Measurements from ENCODE around the gene GNPTG. TPM values are rescaled to one million over a fixed set of nuclear protein-coding genes. Genes with fewer than 3 reads are reported as not detected.
"Not testable (repeated sequence)": the region's sequence is repeated elsewhere in the genome, so short reads cannot be mapped to it uniquely, and the experiment has no call there.

Gene GNPTG
- polyA plus RNA-seq, 4 donors: 51.5 to 77.0 (median 71.5) TPM

GRCh38 chr16:1317479-1318267 lies 34.1 kb upstream of the GNPTG start:
- DNase-seq (ENCODE audit: low read depth in 4 of 4, low spot score in 2 of 4): no peak

GRCh38 chr16:1318268-1318545 lies 33.5 kb upstream of the GNPTG start:
- no peak for DNase-seq (ENCODE audit: low read depth in 4 of 4, low spot score in 2 of 4)

GRCh38 chr16:1319041-1319440 lies 32.7 kb upstream of the GNPTG start:
- DNase-seq (ENCODE audit: low read depth in 4 of 4, low spot score in 2 of 4): no peak

- DNase-seq (ENCODE audit: low read depth in 4 of 4, low spot score in 2 of 4): no peak
Observed at GRCh38 chr16:1320097-1320496, 31.6 kb upstream of the GNPTG start.

GRCh38 chr16:1320658-1321240 lies 31.0 kb upstream of the GNPTG start:
- no peak for DNase-seq (ENCODE audit: low read depth in 4 of 4, low spot score in 2 of 4)

- DNase-seq (ENCODE audit: low read depth in 4 of 4, low spot score in 2 of 4): no peak
Observed at GRCh38 chr16:1322407-1322806, 29.3 kb upstream of the GNPTG start.

GRCh38 chr16:1323296-1324239 lies 28.2 kb upstream of the GNPTG start:
- no peak for DNase-seq (ENCODE audit: low read depth in 4 of 4, low spot score in 2 of 4)

- no peak for DNase-seq (ENCODE audit: low read depth in 4 of 4, low spot score in 2 of 4)
Observed at GRCh38 chr16:1324286-1324826, 27.4 kb upstream of the GNPTG start.

- no peak for DNase-seq (ENCODE audit: low read depth in 4 of 4, low spot score in 2 of 4)
Observed at GRCh38 chr16:1325261-1325660, 26.5 kb upstream of the GNPTG start.

- no peak for DNase-seq (ENCODE audit: low read depth in 4 of 4, low spot score in 2 of 4)
Observed at GRCh38 chr16:1325673-1326371, 25.9 kb upstream of the GNPTG start.

GRCh38 chr16:1326391-1326790 lies 25.3 kb upstream of the GNPTG start:
- DNase-seq (ENCODE audit: low read depth in 4 of 4, low spot score in 2 of 4): no peak

- no peak for DNase-seq (ENCODE audit: low read depth in 4 of 4, low spot score in 2 of 4)
Observed at GRCh38 chr16:1326946-1327618, 24.6 kb upstream of the GNPTG start.

GRCh38 chr16:1327619-1327947 lies 24.1 kb upstream of the GNPTG start:
- DNase-seq (ENCODE audit: low read depth in 4 of 4, low spot score in 2 of 4): no peak

- not testable (repeated sequence) for DNase-seq (ENCODE audit: low read depth in 4 of 4, low spot score in 2 of 4)
Observed at GRCh38 chr16:1328136-1328535, 23.6 kb upstream of the GNPTG start.

GRCh38 chr16:1328961-1329360 lies 22.8 kb upstream of the GNPTG start:
- DNase-seq (ENCODE audit: low read depth in 4 of 4, low spot score in 2 of 4): not testable (repeated sequence)

- no peak for DNase-seq (ENCODE audit: low read depth in 4 of 4, low spot score in 2 of 4)
Observed at GRCh38 chr16:1330260-1330914, 21.3 kb upstream of the GNPTG start.

- DNase-seq (ENCODE audit: low read depth in 4 of 4, low spot score in 2 of 4): no peak
Observed at GRCh38 chr16:1330931-1331711, 20.6 kb upstream of the GNPTG start.

- peak in 2 of 4 donors; percentile 64 to 81 for DNase-seq (ENCODE audit: low read depth in 4 of 4, low spot score in 2 of 4)
Observed at GRCh38 chr16:1331712-1332617, 19.8 kb upstream of the GNPTG start.

All from left renal cortex interstitium (tissue), 4 donors.